Keratinocyte (primary cell): ENCODE measurements around the gene HOXA5.

Experiments
- EZH2 ChIP-seq: IDR thresholded peaks from one replicate; pipeline ENCODE4 v1.6.1; 2012; ENCODE audit warnings: inconsistent platforms, mild to moderate bottlenecking, low read length, moderate library complexity
- TF ChIP-seq, protein P1 (sequence below), 3 experiments: IDR thresholded peaks in 1 of 3; conservative IDR thresholded peaks in 1 of 3; optimal IDR thresholded peaks in 1 of 3; 2 replicates in 2 of 3; 3 replicates in 1 of 3; pipeline versions ENCODE3 to v1.5.1; 2011; ENCODE audit warnings: low read length in 3 of 3, mild to moderate bottlenecking in 3 of 3, moderate library complexity in 2 of 3, control low read depth in 1 of 3, inconsistent platforms in 1 of 3; ENCODE audit not compliant: insufficient read depth in 2 of 3; ENCODE audit errors: extremely low read depth in 1 of 3

DNA sequence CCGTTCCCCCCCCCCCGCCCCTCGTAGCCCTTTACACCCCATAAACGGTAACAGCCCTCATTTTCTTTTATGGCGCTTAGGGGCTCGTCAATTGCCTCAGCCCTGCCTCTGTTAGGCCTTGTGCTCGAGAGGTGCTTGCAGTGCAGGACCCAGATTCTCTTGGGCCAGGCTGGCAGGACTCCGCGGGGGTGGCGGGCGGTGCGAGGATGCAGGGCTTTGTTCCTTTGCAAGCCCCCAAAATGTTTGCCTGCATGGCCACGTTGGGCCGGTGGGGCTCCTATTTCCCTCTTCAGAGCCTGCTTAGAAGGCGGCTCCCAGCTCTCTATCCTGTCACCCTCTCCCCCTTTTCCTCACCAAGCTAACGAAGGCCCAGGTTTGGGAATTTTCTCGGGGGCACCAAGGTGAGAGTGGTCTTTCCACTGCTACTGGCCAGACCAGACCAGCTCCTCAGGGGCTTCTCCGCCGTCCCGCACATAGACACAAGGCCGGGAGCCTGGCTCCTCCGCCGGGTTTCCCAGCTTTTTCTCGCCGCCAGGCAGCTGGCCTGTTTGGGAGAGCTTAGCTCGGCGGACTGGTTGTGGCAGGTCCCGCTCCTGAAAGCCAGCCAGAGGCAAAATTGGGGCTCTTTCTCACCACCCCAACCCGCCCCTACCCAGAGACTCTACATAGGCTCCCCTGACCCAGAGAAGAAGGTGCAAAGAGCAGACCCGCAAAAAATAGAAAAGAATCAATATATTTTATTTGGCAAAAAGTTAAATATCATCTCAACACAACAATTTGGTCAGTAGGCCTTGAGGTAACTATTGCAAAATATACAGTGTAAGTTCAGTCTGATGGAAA is 18.5 kb upstream of the HOXA5 start:
- TF ChIP-seq, protein P1, sequence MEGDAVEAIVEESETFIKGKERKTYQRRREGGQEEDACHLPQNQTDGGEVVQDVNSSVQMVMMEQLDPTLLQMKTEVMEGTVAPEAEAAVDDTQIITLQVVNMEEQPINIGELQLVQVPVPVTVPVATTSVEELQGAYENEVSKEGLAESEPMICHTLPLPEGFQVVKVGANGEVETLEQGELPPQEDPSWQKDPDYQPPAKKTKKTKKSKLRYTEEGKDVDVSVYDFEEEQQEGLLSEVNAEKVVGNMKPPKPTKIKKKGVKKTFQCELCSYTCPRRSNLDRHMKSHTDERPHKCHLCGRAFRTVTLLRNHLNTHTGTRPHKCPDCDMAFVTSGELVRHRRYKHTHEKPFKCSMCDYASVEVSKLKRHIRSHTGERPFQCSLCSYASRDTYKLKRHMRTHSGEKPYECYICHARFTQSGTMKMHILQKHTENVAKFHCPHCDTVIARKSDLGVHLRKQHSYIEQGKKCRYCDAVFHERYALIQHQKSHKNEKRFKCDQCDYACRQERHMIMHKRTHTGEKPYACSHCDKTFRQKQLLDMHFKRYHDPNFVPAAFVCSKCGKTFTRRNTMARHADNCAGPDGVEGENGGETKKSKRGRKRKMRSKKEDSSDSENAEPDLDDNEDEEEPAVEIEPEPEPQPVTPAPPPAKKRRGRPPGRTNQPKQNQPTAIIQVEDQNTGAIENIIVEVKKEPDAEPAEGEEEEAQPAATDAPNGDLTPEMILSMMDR (optimal IDR thresholded peaks at IDR 0.05 in 1 of 3, IDR thresholded peaks at IDR 0.05 in 1 of 3, conservative IDR thresholded peaks at IDR 0.05 in 1 of 3; ENCODE audit: extremely low read depth in 1 of 3, insufficient read depth in 2 of 3, low read length in 3 of 3), result no peak
- no peak for TF ChIP-seq EZH2
